ENCODE results near the gene KRT33A. TPM values are rescaled to one million over a fixed set of nuclear protein-coding genes. Genes with fewer than 3 reads are reported as not detected.
"Not testable (repeated sequence)": the region's sequence is repeated elsewhere in the genome, so short reads cannot be mapped to it uniquely, and the experiment has no call there.

Gene KRT33A
- not detected for total RNA-seq

- H3K27ac Mint-ChIP-seq, H3K27me3 Mint-ChIP-seq: not testable (repeated sequence)
Measured at GRCh38 chr17:41350381-41350878, at the start of gene KRT33A. TSS of gene KRT33A (minus strand) at chr17:41350828. CDS start at chr17:41350767, 61 bp downstream.

GRCh38 chr17:41396996-41397660, 46.5 kb upstream of the KRT33A start, which contains the start of gene KRT31:
TSS of gene KRT31 (minus strand) at chr17:41397608. CDS start at chr17:41397539, 69 bp downstream.
- H3K4me3 Mint-ChIP-seq: no peak within 1 kb of the TSS
- ChIA-PET POLR2A (no interaction called here), CTCF (no interaction called here)
- no peak for DNase-seq
- H3K27me3 Mint-ChIP-seq: peaks cover under 1% of the 10 kb centered on the region
- no peaks in the 10 kb centered on the region for H3K36me3 Mint-ChIP-seq
- H3K4me1 Mint-ChIP-seq (ENCODE audit: low read depth): peaks cover 6% of the 10 kb centered on the region
- no peak within 1 kb of the TSS for H3K27ac Mint-ChIP-seq
- no peaks in the 10 kb centered on the region for H3K9me3 Mint-ChIP-seq
- intact Hi-C loops (cut with micrococcal nuclease): no loop called here

More at GRCh38 chr17:41350381-41350878, at the start of gene KRT33A:
- H3K4me3 Mint-ChIP-seq; intact Hi-C loops (cut with micrococcal nuclease); H3K36me3 Mint-ChIP-seq; H3K9me3 Mint-ChIP-seq; DNase-seq; POLR2A ChIA-PET: not testable (repeated sequence)
- CTCF ChIA-PET: interaction anchor here (2.0 kb wide), 1 partner anchor 28 kb away, joined by 6 read pairs; no protein-coding TSS in a partner anchor
- peaks cover 14% of the 10 kb centered on the region for H3K4me1 Mint-ChIP-seq (ENCODE audit: low read depth)

GRCh38 chr17:41396340-41396739, 45.7 kb upstream of the KRT33A start:
- no peaks in the 10 kb centered on the region for H3K9me3 Mint-ChIP-seq
- peaks cover 2% of the 10 kb centered on the region for H3K36me3 Mint-ChIP-seq
- peaks cover 3% of the 10 kb centered on the region for H3K27me3 Mint-ChIP-seq
- CTCF ChIA-PET: no interaction called here
- no peak overlapping the region for H3K4me3 Mint-ChIP-seq
- intact Hi-C loops (cut with micrococcal nuclease): no loop called here
- H3K27ac Mint-ChIP-seq: no peak overlapping the region
- POLR2A ChIA-PET: interaction anchor here (0.7 kb wide), 1 partner anchor 34 kb away, joined by 3 read pairs; no protein-coding TSS in a partner anchor
- DNase-seq: no peak
- H3K4me1 Mint-ChIP-seq (ENCODE audit: low read depth): peaks cover 4% of the 10 kb centered on the region

GRCh38 chr17:41395611-41396010, 45.0 kb upstream of the KRT33A start:
- POLR2A ChIA-PET: interaction anchor here (0.7 kb wide), 1 partner anchor 35 kb away, joined by 3 read pairs; no protein-coding TSS in a partner anchor
- CTCF ChIA-PET: no interaction called here
- H3K36me3 Mint-ChIP-seq: peaks cover 2% of the 10 kb centered on the region

GRCh38 chr17:41395044-41395443, 44.4 kb upstream of the KRT33A start:
- H3K36me3 Mint-ChIP-seq; H3K27ac Mint-ChIP-seq; H3K27me3 Mint-ChIP-seq; POLR2A ChIA-PET; DNase-seq; H3K4me1 Mint-ChIP-seq (ENCODE audit: low read depth); CTCF ChIA-PET; H3K4me3 Mint-ChIP-seq; intact Hi-C loops (cut with micrococcal nuclease); H3K9me3 Mint-ChIP-seq: not testable (repeated sequence)

More at GRCh38 chr17:41395611-41396010, 45.0 kb upstream of the KRT33A start:
- H3K4me3 Mint-ChIP-seq: no peak overlapping the region
- intact Hi-C loops (cut with micrococcal nuclease): no loop called here
- no peak for DNase-seq
- H3K4me1 Mint-ChIP-seq (ENCODE audit: low read depth): peaks cover 4% of the 10 kb centered on the region
- no peaks in the 10 kb centered on the region for H3K9me3 Mint-ChIP-seq
- H3K27me3 Mint-ChIP-seq: peaks cover 3% of the 10 kb centered on the region
- no peak overlapping the region for H3K27ac Mint-ChIP-seq

- intact Hi-C loops (cut with micrococcal nuclease): no loop called here
- ChIA-PET POLR2A (no interaction called here), CTCF (no interaction called here)
- Mint-ChIP-seq H3K36me3 (peaks cover 2% of the 10 kb centered on the region), H3K9me3 (no peaks in the 10 kb centered on the region), H3K27ac (no peak overlapping the region), H3K4me1 (ENCODE audit: low read depth) (peaks cover 2% of the 10 kb centered on the region), H3K4me3 (no peak overlapping the region), H3K27me3 (peaks cover 4% of the 10 kb centered on the region)
- DNase-seq: no peak
Measured at GRCh38 chr17:41394254-41394996, 43.8 kb upstream of the KRT33A start.

- DNase-seq: no peak
- Mint-ChIP-seq H3K27me3 (peaks cover 7% of the 10 kb centered on the region), H3K36me3 (peaks cover 2% of the 10 kb centered on the region), H3K27ac (no peak overlapping the region), H3K4me1 (ENCODE audit: low read depth) (no peaks in the 10 kb centered on the region), H3K9me3 (no peaks in the 10 kb centered on the region), H3K4me3 (no peak overlapping the region)
- CTCF ChIA-PET: no interaction called here
- intact Hi-C loops (cut with micrococcal nuclease): no loop called here
- POLR2A ChIA-PET: no interaction called here
Measured at GRCh38 chr17:41393826-41394225, 43.2 kb upstream of the KRT33A start.

- no peak overlapping the region for H3K27ac Mint-ChIP-seq
Measured at GRCh38 chr17:41393294-41393693, 42.7 kb upstream of the KRT33A start.

GRCh38 chr17:41392278-41392677, 41.6 kb upstream of the KRT33A start:
- Mint-ChIP-seq H3K27me3 (peaks cover 7% of the 10 kb centered on the region), H3K4me1 (ENCODE audit: low read depth) (no peaks in the 10 kb centered on the region), H3K27ac (no peak overlapping the region), H3K4me3 (no peak overlapping the region), H3K9me3 (peaks cover 2% of the 10 kb centered on the region), H3K36me3 (peaks cover 3% of the 10 kb centered on the region)
- POLR2A ChIA-PET: no interaction called here
- intact Hi-C loops (cut with micrococcal nuclease): no loop called here
- CTCF ChIA-PET: no interaction called here
- no peak for DNase-seq

More at GRCh38 chr17:41393294-41393693, 42.7 kb upstream of the KRT33A start:
- H3K4me1 Mint-ChIP-seq (ENCODE audit: low read depth): no peaks in the 10 kb centered on the region
- H3K27me3 Mint-ChIP-seq: peaks cover 7% of the 10 kb centered on the region
- ChIA-PET POLR2A (no interaction called here), CTCF (no interaction called here)
- intact Hi-C loops (cut with micrococcal nuclease): no loop called here
- DNase-seq: no peak
- H3K4me3 Mint-ChIP-seq: no peak overlapping the region
- H3K9me3 Mint-ChIP-seq: no peaks in the 10 kb centered on the region
- peaks cover 2% of the 10 kb centered on the region for H3K36me3 Mint-ChIP-seq

- no peak for DNase-seq
- ChIA-PET CTCF (interaction anchor here (2.0 kb wide), 1 partner anchor 271 kb away, joined by 5 read pairs; no protein-coding TSS in a partner anchor), POLR2A (no interaction called here)
- H3K36me3 Mint-ChIP-seq: peaks cover 7% of the 10 kb centered on the region
- H3K4me1 Mint-ChIP-seq (ENCODE audit: low read depth): no peaks in the 10 kb centered on the region
- H3K27me3 Mint-ChIP-seq: peaks cover 7% of the 10 kb centered on the region
- no peak overlapping the region for H3K4me3 Mint-ChIP-seq
- intact Hi-C loops (cut with micrococcal nuclease): no loop called here
- H3K9me3 Mint-ChIP-seq: peaks cover 6% of the 10 kb centered on the region
- H3K27ac Mint-ChIP-seq: no peak overlapping the region
Measured at GRCh38 chr17:41391535-41391934, 40.9 kb upstream of the KRT33A start.

GRCh38 chr17:41390411-41390938, 39.8 kb upstream of the KRT33A start:
- H3K36me3 Mint-ChIP-seq: peaks cover 9% of the 10 kb centered on the region
- ChIA-PET POLR2A (interaction anchor here (1.1 kb wide), 1 partner anchor 9 kb away, joined by 3 read pairs; no protein-coding TSS in a partner anchor), CTCF (interaction anchor here (1.1 to 2.0 kb wide), 3 partner anchors 9 to 272 kb away, joined by 3 to 7 read pairs (median 5); no protein-coding TSS in a partner anchor)
- no peak overlapping the region for H3K4me3 Mint-ChIP-seq
- no peak overlapping the region for H3K27ac Mint-ChIP-seq
- intact Hi-C loops (cut with micrococcal nuclease): no loop called here
- DNase-seq: no peak
- no peaks in the 10 kb centered on the region for H3K4me1 Mint-ChIP-seq (ENCODE audit: low read depth)
- H3K9me3 Mint-ChIP-seq: peaks cover 13% of the 10 kb centered on the region
- H3K27me3 Mint-ChIP-seq: peaks cover 7% of the 10 kb centered on the region

- H3K36me3 Mint-ChIP-seq: peaks cover 9% of the 10 kb centered on the region
- H3K27ac Mint-ChIP-seq: no peak overlapping the region
- intact Hi-C loops (cut with micrococcal nuclease): no loop called here
- H3K27me3 Mint-ChIP-seq: peaks cover 7% of the 10 kb centered on the region
- H3K4me3 Mint-ChIP-seq: no peak overlapping the region
- ChIA-PET CTCF (interaction anchor here (0.7 kb wide), 1 partner anchor 278 kb away, joined by 3 read pairs; no protein-coding TSS in a partner anchor), POLR2A (no interaction called here)
- no peaks in the 10 kb centered on the region for H3K4me1 Mint-ChIP-seq (ENCODE audit: low read depth)
- no peak for DNase-seq
- peaks cover 13% of the 10 kb centered on the region for H3K9me3 Mint-ChIP-seq
Measured at GRCh38 chr17:41387670-41388069, 37.0 kb upstream of the KRT33A start.

Measured in activated CD4-positive, alpha-beta memory T cell treated with anti-CD3 and anti-CD28 coated beads for 36 hours (primary cell).